Smooth muscle cell (in vitro differentiated cells): ENCODE measurements around the gene GRIP2. TPM values are rescaled to one million over a fixed set of nuclear protein-coding genes. Genes with fewer than 3 reads are reported as not detected.

Experiments used
- DNase-seq: peaks from one replicate; lab custom pipeline; 2025; ENCODE audit not compliant: unreplicated experiment; lab: John Stamatoyannopoulos, UW
- H2AFZ ChIP-seq: fragments of 200-600 bp; sonication (generic); 2 replicates; pipeline ENCODE4 v1.6.0; 2016; ENCODE audit warnings: antibody characterized with exemption, low read depth, mild to moderate bottlenecking
- H3F3A ChIP-seq: fragments of 200-600 bp; sonication (generic); 2 replicates; pipeline ENCODE4 v1.6.0; 2017; ENCODE audit warnings: antibody characterized with exemption, low read depth
- H3K27ac ChIP-seq: fragments of 200-600 bp; sonication (generic); 2 replicates; pipeline ENCODE4 v1.5.1; 2016; ENCODE audit warnings: low read depth, mild to moderate bottlenecking
- H3K27me3 ChIP-seq: fragments of 200-600 bp; sonication (generic); 2 replicates; pipeline ENCODE4 v1.6.1; 2016; ENCODE audit warnings: low read depth, mild to moderate bottlenecking
- H3K36me3 ChIP-seq: fragments of 200-600 bp; sonication (generic); 2 replicates; pipeline ENCODE4 v1.5.1; 2016; ENCODE audit warnings: low read depth
- H3K4me1 ChIP-seq: fragments of 200-600 bp; sonication (generic); 2 replicates; pipeline ENCODE4 v1.5.1; 2016; ENCODE audit warnings: low read depth
- H3K4me2 ChIP-seq: fragments of 200-600 bp; sonication (generic); 2 replicates; pipeline ENCODE4 v1.6.0; 2016; ENCODE audit warnings: mild to moderate bottlenecking
- H3K4me3 ChIP-seq: fragments of 200-600 bp; sonication (generic); 2 replicates; pipeline ENCODE4 v1.5.1; 2016; ENCODE audit warnings: mild to moderate bottlenecking
- H3K79me2 ChIP-seq: fragments of 200-600 bp; sonication (generic); 2 replicates; pipeline ENCODE4 v1.6.0; 2016; ENCODE audit warnings: low read depth, mild to moderate bottlenecking
- H3K9ac ChIP-seq: fragments of 200-600 bp; sonication (generic); 2 replicates; pipeline ENCODE4 v1.6.0; 2016; ENCODE audit warnings: low read depth
- H3K9me3 ChIP-seq: fragments of 200-600 bp; sonication (generic); replicated peaks from 2 replicates; pipeline ENCODE4 v1.5.1; 2016; ENCODE audit warnings: low read depth
- H4K20me1 ChIP-seq: fragments of 200-600 bp; sonication (generic); 2 replicates; pipeline ENCODE4 v1.6.0; 2016; ENCODE audit warnings: low read depth
- WGBS: methylation state at CpG from one replicate; pipeline ENCODE4 v1.1.7; 2016; ENCODE audit warnings: low lambda C conversion rate; 5-methylcytosine and 5-hydroxymethylcytosine counted together
- polyA plus RNA-seq: library from polyadenylated mRNA; unstranded; fragments of >200 nt; fragmentation: Nextera tagmentation; extraction: Ambion mirVana; gene quantifications from 2 replicates; pipeline ENCODE4 v1.2.1, GENCODE V29; 2016
- total RNA-seq: library from RNA; depleted of rRNA; stranded (reverse); fragments of >200 nt; gene quantifications from 2 replicates; pipeline ENCODE4 v1.2.3, GENCODE V29; 2014
- TF ChIP-seq, protein P1 (sequence below): fragments of 200-600 bp; sonication (generic); IDR thresholded peaks from 2 replicates; pipeline ENCODE4 v1.5.1; 2017; ENCODE audit warnings: borderline replicate concordance, mild to moderate bottlenecking, antibody characterized with exemption; ENCODE audit not compliant: insufficient read depth, poor library complexity, severe bottlenecking

Gene GRIP2
- total and polyA plus RNA-seq, 2 experiments from 2014 or later = 2.0 to 6.5 TPM

DNA sequence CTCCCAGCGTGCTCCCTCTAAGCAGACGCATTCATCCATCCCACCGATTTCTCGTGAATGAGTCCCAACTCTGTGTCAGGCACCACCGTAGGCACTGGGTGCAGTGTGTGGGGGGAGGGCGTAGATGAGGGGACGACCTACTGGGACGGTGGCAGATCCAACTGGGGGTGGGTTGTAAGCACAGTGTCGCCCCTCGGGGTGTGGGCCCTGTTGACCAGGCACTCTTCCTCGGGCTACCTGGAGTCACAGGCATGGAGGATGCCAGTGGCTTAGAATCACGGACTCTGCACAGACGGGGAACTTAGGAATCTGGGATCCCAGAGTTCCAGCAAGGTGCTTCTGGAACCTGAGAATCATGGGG is 71.5 kb downstream of the GRIP2 start:
- H3K79me2 ChIP-seq = no peaks in the 10 kb centered on the region
- no peaks in the 10 kb centered on the region for H3K27me3 ChIP-seq

DNA sequence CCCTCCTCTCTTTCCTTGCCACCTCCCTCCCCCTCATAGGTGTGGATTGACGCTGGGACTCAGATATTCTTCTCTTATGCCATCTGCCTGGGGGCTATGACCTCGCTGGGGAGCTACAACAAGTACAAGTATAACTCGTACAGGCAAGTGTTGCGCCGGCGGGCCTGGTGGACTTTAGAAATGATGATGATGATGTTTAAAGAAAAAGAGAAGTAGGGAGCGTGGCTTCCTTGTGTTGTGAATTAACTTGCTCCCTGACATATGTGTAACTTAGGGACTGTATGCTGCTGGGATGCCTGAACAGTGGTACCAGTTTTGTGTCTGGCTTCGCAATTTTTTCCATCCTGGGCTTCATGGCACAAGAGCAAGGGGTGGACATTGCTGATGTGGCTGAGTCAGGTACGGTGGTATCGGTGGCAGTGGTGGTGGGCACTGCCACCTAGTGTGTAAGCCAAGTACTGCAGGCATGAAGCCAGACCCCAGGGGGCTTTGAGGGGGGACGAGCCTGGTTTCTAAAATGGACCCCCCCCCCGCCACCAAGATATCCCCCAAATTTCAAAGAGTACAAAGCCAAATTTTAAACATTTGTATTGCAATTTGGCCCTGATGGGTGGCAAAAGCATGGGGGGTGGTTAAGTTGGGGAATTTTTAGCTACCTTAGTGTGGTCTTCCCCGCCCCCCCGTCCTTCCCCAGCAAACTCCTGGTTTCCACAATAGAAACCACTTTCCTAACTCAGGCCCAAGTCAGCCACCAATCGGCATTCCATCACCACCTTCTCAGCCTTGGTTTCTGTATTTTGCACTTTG is 72.1 kb downstream of the GRIP2 start:
- peaks cover 12% of the 10 kb centered on the region for H3K4me1 ChIP-seq
- H4K20me1 ChIP-seq = no peaks in the 10 kb centered on the region
- WGBS = 82% methylated on average over 15 of the region's 15 CpGs
- no peak overlapping the region for H3K4me2 ChIP-seq
- H3K79me2 ChIP-seq = no peaks in the 10 kb centered on the region
- H3K9me3 ChIP-seq = no peaks in the 10 kb centered on the region
- H3F3A ChIP-seq = peaks cover 5% of the 10 kb centered on the region
- no peaks in the 10 kb centered on the region for H3K36me3 ChIP-seq
- H3K9ac ChIP-seq = no peak overlapping the region
- peak; percentile 3 for DNase-seq
- TF ChIP-seq, protein P1, sequence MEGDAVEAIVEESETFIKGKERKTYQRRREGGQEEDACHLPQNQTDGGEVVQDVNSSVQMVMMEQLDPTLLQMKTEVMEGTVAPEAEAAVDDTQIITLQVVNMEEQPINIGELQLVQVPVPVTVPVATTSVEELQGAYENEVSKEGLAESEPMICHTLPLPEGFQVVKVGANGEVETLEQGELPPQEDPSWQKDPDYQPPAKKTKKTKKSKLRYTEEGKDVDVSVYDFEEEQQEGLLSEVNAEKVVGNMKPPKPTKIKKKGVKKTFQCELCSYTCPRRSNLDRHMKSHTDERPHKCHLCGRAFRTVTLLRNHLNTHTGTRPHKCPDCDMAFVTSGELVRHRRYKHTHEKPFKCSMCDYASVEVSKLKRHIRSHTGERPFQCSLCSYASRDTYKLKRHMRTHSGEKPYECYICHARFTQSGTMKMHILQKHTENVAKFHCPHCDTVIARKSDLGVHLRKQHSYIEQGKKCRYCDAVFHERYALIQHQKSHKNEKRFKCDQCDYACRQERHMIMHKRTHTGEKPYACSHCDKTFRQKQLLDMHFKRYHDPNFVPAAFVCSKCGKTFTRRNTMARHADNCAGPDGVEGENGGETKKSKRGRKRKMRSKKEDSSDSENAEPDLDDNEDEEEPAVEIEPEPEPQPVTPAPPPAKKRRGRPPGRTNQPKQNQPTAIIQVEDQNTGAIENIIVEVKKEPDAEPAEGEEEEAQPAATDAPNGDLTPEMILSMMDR = peak; percentile 77
- no peak overlapping the region for H3K4me3 ChIP-seq
- H3K27ac ChIP-seq = no peak overlapping the region
- H2AFZ ChIP-seq = no peak overlapping the region
- H3K27me3 ChIP-seq = no peaks in the 10 kb centered on the region

More for the DNA sequence above, 71.5 kb downstream of the GRIP2 start:
- H3K4me2 ChIP-seq = no peak overlapping the region
- no peaks in the 10 kb centered on the region for H3K9me3 ChIP-seq
- H2AFZ ChIP-seq = no peak overlapping the region
- H3F3A ChIP-seq = peaks cover 5% of the 10 kb centered on the region
- DNase-seq = no peak
- no peak overlapping the region for H3K4me3 ChIP-seq
- H3K4me1 ChIP-seq = peaks cover 9% of the 10 kb centered on the region
- TF ChIP-seq, protein P1 = no peak
- H3K9ac ChIP-seq = no peak overlapping the region
- H3K27ac ChIP-seq = no peak overlapping the region
- no peaks in the 10 kb centered on the region for H4K20me1 ChIP-seq
- no peaks in the 10 kb centered on the region for H3K36me3 ChIP-seq
- WGBS = 89% methylated on average over 13 of the region's 13 CpGs

DNA sequence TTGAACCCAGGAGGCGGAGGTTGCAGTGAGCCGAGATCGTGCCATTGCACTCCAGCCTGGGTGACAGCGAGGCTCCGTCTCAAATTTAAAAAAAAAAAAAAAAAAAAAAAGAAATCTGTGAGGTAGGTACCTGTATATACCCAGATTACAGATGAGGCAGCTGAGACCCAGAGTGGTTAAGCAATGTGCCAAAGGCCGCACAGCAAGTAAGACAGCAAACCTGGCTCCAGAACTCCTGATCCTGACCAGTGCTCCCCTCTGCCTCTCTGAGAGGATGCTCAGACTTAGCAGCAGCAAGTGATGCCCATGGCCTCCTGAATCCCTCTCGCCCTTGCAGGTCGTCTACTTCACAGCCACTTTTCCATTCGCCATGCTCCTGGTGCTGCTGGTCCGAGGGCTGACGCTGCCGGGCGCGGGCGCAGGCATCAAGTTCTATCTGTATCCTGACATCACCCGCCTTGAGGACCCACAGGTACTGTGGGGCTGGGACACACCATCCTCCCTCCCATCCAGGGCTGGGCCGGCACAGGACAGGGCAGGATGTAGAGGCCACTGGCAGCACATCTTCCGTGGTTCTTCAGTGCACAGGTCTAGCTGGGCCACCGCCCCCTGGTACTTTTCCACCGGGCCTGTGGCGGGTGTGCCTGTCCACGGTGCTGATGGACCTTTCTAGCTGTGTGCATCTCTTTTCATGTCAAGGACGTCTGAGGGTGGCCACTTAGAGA is 73.8 kb downstream of the GRIP2 start:
- 96% methylated on average over 23 of the region's 23 CpGs for WGBS

More for the DNA sequence above, 73.8 kb downstream of the GRIP2 start:
- no peaks in the 10 kb centered on the region for H4K20me1 ChIP-seq
- peaks cover 8% of the 10 kb centered on the region for H3K4me1 ChIP-seq
- no peaks in the 10 kb centered on the region for H3K36me3 ChIP-seq
- H3K9me3 ChIP-seq = no peaks in the 10 kb centered on the region
- H3K4me2 ChIP-seq = no peak overlapping the region
- H3K27me3 ChIP-seq = no peaks in the 10 kb centered on the region
- no peak overlapping the region for H2AFZ ChIP-seq
- no peaks in the 10 kb centered on the region for H3F3A ChIP-seq
- H3K4me3 ChIP-seq = no peak overlapping the region
- H3K9ac ChIP-seq = no peak overlapping the region
- H3K79me2 ChIP-seq = no peaks in the 10 kb centered on the region
- TF ChIP-seq, protein P1 = no peak
- H3K27ac ChIP-seq = no peak overlapping the region
- DNase-seq = no peak
